GM21723 (cell line): ENCODE measurements around the gene GRIA4.
"Not testable (repeated sequence)": the region's sequence is repeated elsewhere in the genome, so short reads cannot be mapped to it uniquely, and the experiment has no call there.

Source experiments
- ATAC-seq: cut with Tn5 transposase; IDR thresholded peaks from one replicate; pipeline ENCODE4 v1.9.1; 2021; ENCODE audit warnings: mild to moderate bottlenecking, moderate library complexity; ENCODE audit not compliant: unreplicated experiment

Gene GRIA4

DNA sequence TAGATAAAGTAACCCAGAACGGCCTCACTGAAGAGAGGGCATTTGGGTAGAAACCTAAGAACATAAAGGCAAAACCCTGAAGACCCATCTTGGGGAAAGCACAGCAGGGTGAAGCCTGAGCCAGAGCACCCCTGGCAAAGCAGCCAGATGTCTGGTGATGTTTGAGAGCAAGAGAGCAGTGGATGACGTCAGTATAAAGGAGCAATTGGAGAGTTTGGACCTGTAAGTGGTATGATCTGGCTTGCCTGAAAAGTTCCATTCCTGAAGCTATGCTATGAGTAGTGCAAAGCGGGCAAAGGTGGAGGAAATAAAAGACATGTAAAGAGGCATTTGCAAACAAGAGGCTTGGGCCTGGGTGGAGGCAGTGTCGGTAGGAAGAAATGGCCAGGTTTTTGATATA is 244.4 kb downstream of the GRIA4 start:
- no peak for ATAC-seq

DNA sequence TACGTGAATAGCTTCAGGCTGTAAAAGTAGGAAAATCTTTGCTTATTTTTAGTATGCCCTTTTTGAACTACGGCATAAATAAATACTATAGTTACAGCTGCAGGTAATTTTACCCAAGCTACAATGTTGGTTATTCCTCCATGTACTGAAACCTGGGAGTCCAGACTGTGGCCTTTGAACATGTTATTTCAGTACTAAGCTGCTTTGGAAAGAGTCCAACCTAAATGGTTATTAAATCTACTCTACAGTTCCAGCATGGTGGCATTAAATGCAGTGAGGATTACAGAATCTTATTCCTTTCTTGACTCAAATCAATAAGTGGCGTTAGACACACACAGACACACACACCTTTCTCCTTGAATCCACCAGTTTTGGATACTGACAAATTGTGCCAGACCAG is 247.1 kb downstream of the GRIA4 start:
- ATAC-seq: no peak

- no peak for ATAC-seq
Measured at GRCh38 chr11:105857728-105858127, 247.9 kb downstream of the GRIA4 start.

- ATAC-seq: no peak
Measured at GRCh38 chr11:105858841-105859240, 249.0 kb downstream of the GRIA4 start.

- ATAC-seq: no peak
Measured at GRCh38 chr11:105860105-105860504, 250.2 kb downstream of the GRIA4 start.

DNA sequence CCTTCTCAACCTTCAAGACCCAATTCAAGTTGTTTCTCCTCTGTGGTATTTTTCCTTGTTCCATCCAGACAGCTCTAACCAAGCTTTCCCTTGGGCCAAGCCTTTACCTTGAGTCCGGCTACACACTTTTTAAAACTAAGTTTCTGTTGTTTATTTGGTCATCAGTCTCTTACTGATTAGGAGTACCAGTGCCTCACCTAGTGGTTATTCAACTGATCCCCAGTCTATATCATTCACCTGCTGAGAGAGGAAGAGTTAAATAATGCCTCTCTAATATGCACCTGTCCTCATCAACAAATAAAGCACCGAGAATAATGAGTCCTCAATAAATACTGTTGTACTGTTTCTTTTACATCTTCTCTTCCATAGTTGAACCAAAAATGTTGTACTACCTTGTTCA is 251.4 kb downstream of the GRIA4 start:
- ATAC-seq: no peak

DNA sequence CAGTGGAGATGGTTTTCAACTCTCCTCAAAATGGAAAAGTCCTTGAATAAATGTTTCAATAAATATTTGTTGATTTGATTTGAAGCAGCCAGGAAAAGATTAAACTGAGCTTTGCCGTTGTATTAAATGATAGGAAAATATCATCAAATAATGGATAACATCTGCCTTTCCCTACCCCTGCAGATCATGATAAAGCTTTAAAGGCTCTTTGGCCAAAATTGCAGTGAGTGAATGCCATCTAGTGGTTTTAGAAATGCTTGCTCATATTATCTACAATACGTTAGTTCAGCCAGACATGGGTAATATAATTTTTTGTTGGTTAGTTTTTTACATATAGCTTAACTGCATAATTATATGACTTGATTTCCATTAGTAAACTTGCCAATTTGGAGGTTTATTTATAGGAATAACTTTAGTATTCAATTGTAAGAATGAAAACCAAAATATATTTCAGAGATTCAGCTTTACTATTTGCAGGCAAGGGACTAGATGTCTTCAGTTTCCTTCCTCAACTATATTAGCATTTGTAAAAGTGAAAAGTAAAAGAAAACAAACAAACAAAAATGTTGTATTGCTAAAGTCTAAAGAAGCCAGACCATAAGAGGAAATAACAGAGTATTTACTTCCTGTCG is 253.0 kb downstream of the GRIA4 start:
- no peak for ATAC-seq

DNA sequence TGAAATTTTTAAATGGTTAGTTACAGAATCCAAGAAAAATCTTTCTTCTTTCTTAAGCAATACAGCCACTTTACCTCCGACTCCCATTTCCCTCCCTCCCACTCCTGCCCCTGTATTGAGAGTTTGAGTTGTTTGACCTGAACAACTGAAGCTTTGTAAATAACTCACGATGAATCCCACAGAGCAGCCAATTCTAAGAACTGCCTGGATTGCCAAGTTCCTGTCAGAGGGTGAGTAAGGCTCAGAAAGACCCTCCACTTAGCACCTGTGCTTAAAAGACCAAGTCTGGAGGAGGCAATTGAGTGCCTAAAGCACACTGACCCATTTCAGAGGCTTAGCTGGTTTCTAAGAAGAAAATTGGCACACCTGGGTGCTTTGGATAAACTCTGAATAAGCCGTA is 253.7 kb downstream of the GRIA4 start:
- ATAC-seq: no peak

DNA sequence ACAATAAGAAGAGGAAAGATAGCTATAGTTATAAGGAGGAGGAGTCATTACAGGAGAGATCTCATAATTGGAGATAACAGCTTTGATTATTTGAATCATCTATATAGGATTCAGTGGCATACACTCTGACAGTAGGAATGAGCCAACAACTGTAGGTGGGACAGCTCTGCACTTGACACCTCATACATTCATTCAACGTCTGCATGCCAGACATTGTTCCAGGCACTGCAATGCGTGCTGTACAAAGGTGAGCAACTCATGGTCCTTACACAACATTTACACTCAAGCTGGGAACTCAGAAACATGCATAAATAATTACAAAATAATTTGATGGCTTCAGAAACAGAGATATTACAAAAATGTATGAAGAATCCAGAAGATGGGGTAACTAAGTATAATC is 257.9 kb downstream of the GRIA4 start:
- ATAC-seq: no peak

DNA sequence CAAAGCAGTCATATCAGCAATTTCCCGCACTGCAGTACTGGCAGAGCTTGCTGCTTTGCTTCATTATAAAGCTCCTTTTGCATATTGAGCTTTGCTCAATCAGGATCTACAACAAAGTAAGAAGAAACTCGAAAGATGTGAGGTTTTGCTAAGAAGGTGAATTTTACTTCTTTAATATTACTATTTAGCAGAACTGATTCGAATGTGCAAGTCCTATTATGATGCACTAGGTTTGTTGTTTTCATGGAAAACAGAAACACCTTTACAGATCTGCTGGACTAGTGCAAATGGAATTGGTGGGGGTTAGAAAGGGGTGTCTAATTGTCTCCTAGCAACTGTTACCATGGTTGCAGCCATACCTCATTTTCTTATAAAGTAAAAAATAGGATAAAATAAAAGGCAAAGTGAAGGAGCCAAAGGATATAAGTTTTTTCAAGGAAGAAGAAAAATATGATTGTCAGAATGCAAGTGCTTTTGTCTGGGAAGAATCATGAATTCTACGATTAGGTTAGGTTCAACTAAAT is 259.0 kb downstream of the GRIA4 start:
- no peak for ATAC-seq

- no peak for ATAC-seq
Measured at GRCh38 chr11:105870516-105871113, 260.7 kb downstream of the GRIA4 start.

DNA sequence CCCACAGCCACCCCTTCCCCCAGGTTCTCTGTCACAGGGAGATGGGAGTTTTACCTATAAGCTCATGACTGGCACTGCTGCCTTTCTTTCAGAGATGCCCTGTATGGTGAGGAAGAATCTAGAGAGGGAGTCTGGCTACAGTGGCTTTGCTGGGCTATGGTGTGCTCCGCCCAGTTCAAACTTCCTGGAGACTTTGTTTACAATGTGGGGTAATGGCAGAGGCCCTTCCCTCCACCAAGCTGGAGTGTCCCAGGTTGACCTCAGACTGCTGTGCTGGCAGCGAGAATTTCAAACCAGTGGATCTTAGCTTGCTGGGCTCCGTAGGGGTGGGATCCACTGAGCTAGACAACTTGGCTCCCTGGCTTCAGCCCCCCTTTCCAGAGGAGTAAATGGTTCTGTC is 268.6 kb downstream of the GRIA4 start:
- no peak for ATAC-seq

DNA sequence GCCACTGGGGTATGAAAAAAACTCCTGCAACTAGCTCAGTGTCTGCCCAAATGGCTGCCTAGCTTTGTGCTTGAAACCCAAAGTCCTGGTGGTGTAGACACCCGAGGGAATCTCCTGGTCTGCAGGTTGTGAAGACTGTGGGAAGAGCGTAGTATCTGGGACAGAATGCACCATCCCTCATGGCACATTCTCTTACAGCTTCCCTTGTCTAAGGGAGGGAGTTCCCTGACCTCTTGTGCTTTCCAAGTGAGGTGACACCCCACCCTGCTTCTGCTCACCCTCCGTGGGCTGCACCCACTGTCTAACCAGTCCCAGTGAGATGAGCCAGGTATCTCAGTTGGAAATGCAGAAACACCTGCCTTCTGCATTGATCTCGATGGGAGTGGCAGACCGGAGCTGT is 269.1 kb downstream of the GRIA4 start:
- ATAC-seq: not testable (repeated sequence)

GRCh38 chr11:105881027-105881426 is 271.2 kb downstream of the GRIA4 start:
- ATAC-seq: no peak

DNA sequence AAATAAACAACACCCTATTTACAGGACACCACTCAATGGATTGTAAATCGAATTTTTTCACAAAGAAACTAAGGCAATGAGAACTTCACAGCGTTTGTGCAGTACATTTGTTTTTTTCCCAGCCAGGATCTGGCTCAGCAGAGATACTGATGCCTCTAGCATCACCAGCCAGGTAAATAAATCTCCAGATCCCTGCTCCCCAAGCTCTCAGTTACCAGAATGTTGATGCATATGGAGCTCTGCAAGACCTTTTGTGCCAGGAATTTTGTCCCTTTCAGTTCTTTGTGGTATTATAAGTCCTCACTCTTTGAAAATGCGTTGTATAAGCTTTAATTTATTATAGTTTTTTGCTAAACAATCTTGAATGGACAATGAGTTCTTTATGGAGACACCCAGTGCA is 274.6 kb downstream of the GRIA4 start:
- ATAC-seq: no peak

DNA sequence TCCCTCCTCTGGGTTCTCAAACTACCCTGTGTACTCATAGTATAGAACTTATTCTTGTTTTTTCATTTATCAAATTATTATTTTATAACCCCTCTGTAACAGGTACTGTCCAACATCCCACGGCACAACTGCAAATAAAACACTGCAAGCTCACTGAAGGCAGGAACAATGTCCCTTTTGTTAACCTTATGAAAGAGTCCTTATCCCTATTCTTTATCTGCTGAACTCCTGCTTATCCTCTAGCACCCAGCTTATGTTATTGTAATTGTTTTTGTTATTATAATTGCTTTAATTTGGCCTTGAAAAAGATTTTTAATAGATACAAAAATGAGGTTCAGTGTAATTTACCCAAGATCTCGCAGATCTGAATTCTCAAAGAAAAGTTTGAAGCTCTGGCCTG is 281.8 kb downstream of the GRIA4 start:
- ATAC-seq: no peak

DNA sequence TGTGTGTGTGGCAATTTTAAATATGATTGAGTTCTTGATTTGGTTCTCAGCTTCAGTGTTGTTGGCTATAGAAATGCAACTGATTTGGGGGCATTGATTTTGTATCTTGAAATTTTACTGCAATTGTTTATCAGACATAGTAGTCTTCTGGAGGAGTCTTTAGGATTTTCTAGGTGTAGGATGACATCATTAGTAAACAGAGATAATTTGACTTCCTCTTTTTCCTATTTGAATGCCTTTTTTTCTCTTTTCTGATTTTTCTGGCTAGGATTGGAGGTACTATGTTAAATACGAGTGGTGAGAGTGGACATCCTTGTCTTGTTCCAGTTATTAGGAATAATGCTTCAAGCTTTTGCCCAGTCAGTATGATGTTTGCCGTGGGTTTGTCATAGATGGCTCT is 287.3 kb downstream of the GRIA4 start:
- no peak for ATAC-seq

GRCh38 chr11:105899772-105900171 is 289.9 kb downstream of the GRIA4 start:
- no peak for ATAC-seq

DNA sequence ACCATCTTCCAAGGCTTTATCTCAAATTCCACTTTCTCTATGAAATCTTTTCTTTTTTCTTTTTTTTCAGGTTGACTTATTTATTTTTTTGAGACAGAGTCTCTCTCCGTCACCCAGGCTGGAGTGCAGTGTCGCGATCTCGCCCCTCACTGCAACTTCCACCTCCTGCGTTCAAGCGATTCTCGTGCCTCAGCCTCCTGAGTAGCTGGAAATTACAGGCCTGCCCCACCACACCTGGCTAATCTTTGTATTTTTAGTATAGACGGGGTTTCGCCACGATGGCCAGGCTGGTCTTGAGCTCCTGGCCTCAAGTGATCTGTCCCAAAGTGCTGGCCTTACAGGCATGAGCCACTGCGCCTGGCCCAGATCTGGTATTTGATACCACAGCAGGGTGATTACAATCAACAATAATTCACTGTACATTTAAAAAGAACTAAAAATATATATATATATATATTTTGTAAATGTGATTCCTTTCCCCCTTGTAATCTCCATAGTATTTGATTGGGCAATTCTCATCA is 290.7 kb downstream of the GRIA4 start:
- no peak for ATAC-seq

DNA sequence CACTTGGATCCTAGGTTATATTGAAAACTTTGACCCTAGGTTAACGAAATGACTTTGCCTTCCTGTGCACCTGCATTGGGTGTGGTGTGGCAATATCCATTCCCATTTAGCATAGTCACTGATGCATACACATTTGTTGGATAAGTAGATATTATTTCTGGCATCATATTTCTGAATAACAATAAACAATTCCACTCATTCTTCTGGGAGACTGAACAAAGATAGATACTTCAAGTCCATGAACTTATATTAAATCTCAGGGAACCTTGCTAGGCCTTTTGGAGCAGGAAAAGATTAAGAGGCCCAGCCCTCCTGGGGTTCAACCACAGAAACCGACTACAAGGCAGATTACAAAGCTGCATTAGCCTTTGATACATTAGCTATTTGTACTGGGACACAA is 293.2 kb downstream of the GRIA4 start:
- no peak for ATAC-seq

GRCh38 chr11:105906517-105906916 is 296.6 kb downstream of the GRIA4 start:
- ATAC-seq: no peak

DNA sequence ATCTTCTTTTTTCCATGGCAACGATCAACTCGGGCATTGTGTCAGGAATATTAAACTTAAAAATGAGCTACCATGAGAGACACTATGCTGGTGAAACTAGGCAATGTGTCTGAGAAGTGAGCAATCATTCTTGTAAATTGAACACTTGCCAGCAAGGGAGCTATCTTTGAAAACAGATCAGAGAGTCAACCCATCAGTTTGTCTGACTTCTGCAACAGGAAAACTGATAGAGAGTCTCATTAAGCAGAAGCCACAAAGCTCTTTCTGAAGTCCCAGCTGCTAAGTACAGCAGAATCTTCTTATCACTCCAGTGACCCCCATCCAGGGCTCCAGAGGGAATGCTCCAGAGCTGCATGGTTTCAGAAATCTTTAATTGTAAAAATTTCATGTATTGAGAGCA is 297.4 kb downstream of the GRIA4 start:
- ATAC-seq: no peak
